Epidermal melanocyte (primary cell): ENCODE results near the gene CIAO3.

Experiments used
- DNase-seq: peaks from one replicate; pipeline ENCODE4 v3.0.0; 2011; ENCODE audit warnings: low spot score; ENCODE audit not compliant: insufficient read length

The CIAO3 gene

DNA sequence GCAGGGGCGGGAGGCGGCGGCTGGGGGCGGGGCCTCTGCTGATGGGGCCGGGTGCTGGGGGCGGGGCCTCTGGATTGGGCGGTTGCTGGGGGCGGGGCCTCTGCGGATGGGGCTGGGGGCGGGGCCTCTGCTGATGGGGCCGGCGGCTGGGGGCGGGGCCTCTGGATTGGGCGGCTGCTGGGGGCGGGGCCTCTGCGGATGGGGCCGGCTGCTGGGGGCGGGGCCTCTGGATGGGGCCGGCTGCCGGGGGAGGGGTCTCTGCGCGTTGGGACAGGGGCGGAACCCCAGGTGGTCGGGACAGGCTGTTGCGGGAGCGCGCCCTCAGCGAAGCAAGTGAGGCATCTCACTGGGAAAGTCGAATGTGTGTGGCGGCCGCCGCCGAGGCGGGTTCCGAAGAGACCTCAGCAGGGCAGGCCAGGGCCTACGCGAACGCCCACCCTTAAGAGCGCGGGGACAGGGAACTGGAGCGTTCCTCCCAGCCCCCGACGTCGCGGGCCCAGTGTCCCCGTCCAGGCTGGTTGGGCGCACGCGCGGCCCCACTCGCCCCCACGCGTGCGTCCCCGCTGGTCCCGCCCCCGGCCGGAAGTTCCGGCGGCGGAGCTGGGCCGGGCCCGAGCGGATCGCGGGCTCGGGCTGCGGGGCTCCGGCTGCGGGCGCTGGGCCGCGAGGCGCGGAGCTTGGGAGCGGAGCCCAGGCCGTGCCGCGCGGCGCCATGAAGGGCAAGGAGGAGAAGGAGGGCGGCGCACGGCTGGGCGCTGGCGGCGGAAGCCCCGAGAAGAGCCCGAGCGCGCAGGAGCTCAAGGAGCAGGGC, 60.8 kb downstream of the CIAO3 start, which contains the start of gene STUB1:
STUB1 (plus strand) TSS at position 597 of the 811 bp plus-strand sequence; CDS start at position 713, 116 bp downstream.
- DNase-seq = no peak
